WTC11 (cell line): Measurements from ENCODE around the gene MCEE. TPM values are rescaled to one million over a fixed set of nuclear protein-coding genes. Genes with fewer than 3 reads are reported as not detected.

Experiments
- ATAC-seq: fragments of 200-7000 bp; cut with Tn5 transposase; 2 replicates; pipeline ENCODE4 v1.10.0; 2021; ENCODE audit warnings: mild to moderate bottlenecking, moderate library complexity
- CTCF ChIA-PET: fragments of 300-600 bp; sonication (Branson Sonifier 250); formaldehyde crosslinking; loops from one replicate; lab custom pipeline; 2021; ENCODE audit warnings: antibody characterized with exemption; lab: Charles Lee
- POLR2A ChIA-PET: fragments of 350-600 bp; sonication (Branson Sonifier 250); formaldehyde crosslinking; loops from one replicate; lab custom pipeline; 2021; ENCODE audit warnings: antibody characterized with exemption; lab: Charles Lee
- DNase-seq: peaks from one replicate; pipeline ENCODE4 v3.0.0; 2021; ENCODE audit warnings: low spot score
- H3K27ac Mint-ChIP-seq: 2 replicates; pipeline ENCODE4 v1.8.0; 2021; ENCODE audit warnings: mixed read lengths
- H3K27me3 Mint-ChIP-seq: 2 replicates; pipeline ENCODE4 v1.8.0; 2021; ENCODE audit warnings: low read depth, mild to moderate bottlenecking, moderate library complexity, mixed read lengths
- H3K36me3 Mint-ChIP-seq: 2 replicates; pipeline ENCODE4 v1.8.0; 2021; ENCODE audit warnings: mixed read lengths
- H3K4me1 Mint-ChIP-seq: 2 replicates; pipeline ENCODE4 v1.8.0; 2022; ENCODE audit warnings: mixed read lengths
- H3K4me3 Mint-ChIP-seq: 2 replicates; pipeline ENCODE4 v1.8.0; 2021; ENCODE audit warnings: mild to moderate bottlenecking, moderate library complexity, mixed read lengths
- H3K9me3 Mint-ChIP-seq: 2 replicates; pipeline ENCODE4 v1.8.0; 2021; ENCODE audit warnings: mixed read lengths
- ATF3 ChIP-seq: sonication (generic); formaldehyde crosslinking; conservative IDR thresholded peaks from 2 replicates; pipeline ENCODE4 v1.8.1; 2022; ENCODE audit warnings: mild to moderate bottlenecking, missing genetic modification reagents
- CBFB ChIP-seq: sonication (generic); formaldehyde crosslinking; IDR thresholded peaks from 2 replicates; pipeline ENCODE4 v1.8.1; 2022; ENCODE audit warnings: mild to moderate bottlenecking, low read depth, missing genetic modification reagents
- ERG ChIP-seq: fragments of 250-450 bp; sonication (Bioruptor Pico); IDR thresholded peaks from 2 replicates; pipeline ENCODE4 v1.8.0; 2021; ENCODE audit warnings: mild to moderate bottlenecking
- ETV6 ChIP-seq: sonication (generic); formaldehyde crosslinking; IDR thresholded peaks from 2 replicates; pipeline ENCODE4 v1.8.1; 2022; ENCODE audit warnings: mild to moderate bottlenecking, missing genetic modification reagents
- GABPB1 ChIP-seq: sonication (generic); formaldehyde crosslinking; IDR thresholded peaks from 2 replicates; pipeline ENCODE4 v1.8.1; 2023; ENCODE audit warnings: mild to moderate bottlenecking, missing genetic modification reagents
- JUN ChIP-seq: sonication (generic); formaldehyde crosslinking; IDR thresholded peaks from 2 replicates; pipeline ENCODE4 v1.8.0; 2023; ENCODE audit warnings: mild to moderate bottlenecking, missing genetic modification reagents
- MLX ChIP-seq: sonication (generic); formaldehyde crosslinking; IDR thresholded peaks from 2 replicates; pipeline ENCODE4 v1.8.1; 2023; ENCODE audit warnings: mild to moderate bottlenecking, missing genetic modification reagents, moderate library complexity
- NFATC4 ChIP-seq: fragments of 250-450 bp; sonication (Bioruptor Pico); IDR thresholded peaks from 2 replicates; pipeline ENCODE4 v1.9.0; 2021; ENCODE audit warnings: mild to moderate bottlenecking
- NFE2L1 ChIP-seq: sonication (generic); formaldehyde crosslinking; IDR thresholded peaks from 2 replicates; pipeline ENCODE4 v1.8.1; 2023; ENCODE audit warnings: missing genetic modification reagents
- NR1H2 ChIP-seq: sonication (generic); formaldehyde crosslinking; IDR thresholded peaks from 2 replicates; pipeline ENCODE4 v1.9.0; 2021; ENCODE audit warnings: mild to moderate bottlenecking, moderate library complexity, missing genetic modification reagents
- NR3C1 ChIP-seq: sonication (generic); formaldehyde crosslinking; conservative IDR thresholded peaks from 2 replicates; pipeline ENCODE4 v1.8.1; 2023; ENCODE audit warnings: low read depth, mild to moderate bottlenecking, missing genetic modification reagents
- OVOL2 ChIP-seq: fragments of 250-450 bp; sonication (Bioruptor Pico); IDR thresholded peaks from 2 replicates; pipeline ENCODE4 v1.9.0; 2021; ENCODE audit warnings: mild to moderate bottlenecking, borderline replicate concordance
- PRRX2 ChIP-seq: fragments of 250-450 bp; sonication (Bioruptor Pico); IDR thresholded peaks from 2 replicates; pipeline ENCODE4 v1.8.0; 2021; ENCODE audit warnings: mild to moderate bottlenecking
- RELA ChIP-seq: sonication (generic); formaldehyde crosslinking; IDR thresholded peaks from 2 replicates; pipeline ENCODE4 v1.8.1; 2022; ENCODE audit warnings: missing genetic modification reagents, mild to moderate bottlenecking, borderline replicate concordance
- ZBTB21 ChIP-seq: sonication (generic); formaldehyde crosslinking; IDR thresholded peaks from 2 replicates; pipeline ENCODE4 v1.8.1; 2023; ENCODE audit warnings: mild to moderate bottlenecking, missing genetic modification reagents, borderline replicate concordance
- ZMAT4 ChIP-seq: fragments of 250-450 bp; sonication (Bioruptor Pico); IDR thresholded peaks from 2 replicates; pipeline ENCODE4 v1.9.0; 2021; ENCODE audit warnings: mild to moderate bottlenecking
- ZNF232 ChIP-seq: sonication (generic); formaldehyde crosslinking; IDR thresholded peaks from 2 replicates; pipeline ENCODE4 v1.8.0; 2022; ENCODE audit warnings: mild to moderate bottlenecking, missing genetic modification reagents
- ZNF263 ChIP-seq: sonication (generic); formaldehyde crosslinking; IDR thresholded peaks from 2 replicates; pipeline ENCODE4 v1.8.1; 2022; ENCODE audit warnings: low read depth, mild to moderate bottlenecking, moderate library complexity, missing genetic modification reagents
- ZNF416 ChIP-seq: fragments of 250-450 bp; sonication (Bioruptor Pico); IDR thresholded peaks from 2 replicates; pipeline ENCODE4 v1.9.0; 2021; ENCODE audit warnings: mild to moderate bottlenecking, inconsistent platforms
- ZNF423 ChIP-seq: fragments of 250-450 bp; sonication (Bioruptor Pico); IDR thresholded peaks from 2 replicates; pipeline ENCODE4 v2.1.2; 2022; ENCODE audit warnings: mild to moderate bottlenecking, moderate library complexity
- total RNA-seq: library from RNA; stranded (reverse); gene quantifications from 3 replicates; pipeline ENCODE4 v1.2.3, GENCODE V29; 2021
- TF ChIP-seq, protein P1 (sequence below): sonication (generic); formaldehyde crosslinking; IDR thresholded peaks from 2 replicates; pipeline ENCODE4 v1.8.1; 2023; ENCODE audit warnings: mild to moderate bottlenecking, missing genetic modification reagents
- TF ChIP-seq, protein P2 (sequence below): sonication (generic); formaldehyde crosslinking; IDR thresholded peaks from 2 replicates; pipeline ENCODE4 v1.8.0; 2022; ENCODE audit warnings: mild to moderate bottlenecking, missing genetic modification reagents
- TF ChIP-seq, protein P3 (sequence below): fragments of 250-450 bp; sonication (Bioruptor Pico); IDR thresholded peaks from 2 replicates; pipeline ENCODE4 v1.9.0; 2021; ENCODE audit warnings: mild to moderate bottlenecking

Gene MCEE
- total RNA-seq, 1 experiment from 2014 or later = 18.7 TPM

GRCh38 chr2:71121479-71121878, 8.6 kb downstream of the MCEE start:
- no peaks in the 10 kb centered on the region for H3K4me1 Mint-ChIP-seq
- DNase-seq (no peak), ATAC-seq (no peak)
- H3K27ac Mint-ChIP-seq = no peak overlapping the region
- no peak overlapping the region for H3K4me3 Mint-ChIP-seq
- peaks cover 31% of the 10 kb centered on the region for H3K36me3 Mint-ChIP-seq
- H3K27me3 Mint-ChIP-seq = no peaks in the 10 kb centered on the region
- H3K9me3 Mint-ChIP-seq = peaks cover 5% of the 10 kb centered on the region; the same call in 1 of the 2 replicates
- CTCF ChIA-PET = interaction anchor here (1.2 to 1.6 kb wide), 2 partner anchors 21 to 22 kb away, joined by 3 to 7 read pairs; no protein-coding TSS in a partner anchor
- POLR2A ChIA-PET = no interaction called here
- TF ChIP-seq, protein P1, sequence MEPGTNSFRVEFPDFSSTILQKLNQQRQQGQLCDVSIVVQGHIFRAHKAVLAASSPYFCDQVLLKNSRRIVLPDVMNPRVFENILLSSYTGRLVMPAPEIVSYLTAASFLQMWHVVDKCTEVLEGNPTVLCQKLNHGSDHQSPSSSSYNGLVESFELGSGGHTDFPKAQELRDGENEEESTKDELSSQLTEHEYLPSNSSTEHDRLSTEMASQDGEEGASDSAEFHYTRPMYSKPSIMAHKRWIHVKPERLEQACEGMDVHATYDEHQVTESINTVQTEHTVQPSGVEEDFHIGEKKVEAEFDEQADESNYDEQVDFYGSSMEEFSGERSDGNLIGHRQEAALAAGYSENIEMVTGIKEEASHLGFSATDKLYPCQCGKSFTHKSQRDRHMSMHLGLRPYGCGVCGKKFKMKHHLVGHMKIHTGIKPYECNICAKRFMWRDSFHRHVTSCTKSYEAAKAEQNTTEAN (CRISPR knock-in tag) = no peak
- TF ChIP-seq ATF3 (CRISPR knock-in tag) (no peak), NR3C1 (no peak), NFATC4 (CRISPR knock-in tag) (no peak), NFE2L1 (CRISPR knock-in tag) (no peak), PRRX2 (CRISPR knock-in tag) (no peak), ZNF416 (CRISPR knock-in tag) (no peak), ZNF423 (CRISPR knock-in tag) (no peak), OVOL2 (no peak), ZNF263 (CRISPR knock-in tag) (no peak), ETV6 (CRISPR knock-in tag) (no peak), NR1H2 (CRISPR knock-in tag) (no peak), GABPB1 (CRISPR knock-in tag) (no peak), ZMAT4 (no peak), JUN (CRISPR knock-in tag) (no peak), RELA (CRISPR knock-in tag) (no peak), ZNF232 (CRISPR knock-in tag) (no peak)

- no peak for DNase-seq
- Mint-ChIP-seq H3K4me1 (no peaks in the 10 kb centered on the region), H3K36me3 (peaks cover 33% of the 10 kb centered on the region), H3K9me3 (peaks cover 5% of the 10 kb centered on the region; the same call in 1 of the 2 replicates), H3K27me3 (no peaks in the 10 kb centered on the region), H3K27ac (peak overlapping the region; percentile 72; the same call in 1 of the 2 replicates), H3K4me3 (no peak overlapping the region)
- TF ChIP-seq ZBTB21 (CRISPR knock-in tag) (no peak), MLX (CRISPR knock-in tag) (no peak), RELA (CRISPR knock-in tag) (no peak), ERG (CRISPR knock-in tag) (no peak), CBFB (CRISPR knock-in tag) (no peak)
- TF ChIP-seq, protein P2, sequence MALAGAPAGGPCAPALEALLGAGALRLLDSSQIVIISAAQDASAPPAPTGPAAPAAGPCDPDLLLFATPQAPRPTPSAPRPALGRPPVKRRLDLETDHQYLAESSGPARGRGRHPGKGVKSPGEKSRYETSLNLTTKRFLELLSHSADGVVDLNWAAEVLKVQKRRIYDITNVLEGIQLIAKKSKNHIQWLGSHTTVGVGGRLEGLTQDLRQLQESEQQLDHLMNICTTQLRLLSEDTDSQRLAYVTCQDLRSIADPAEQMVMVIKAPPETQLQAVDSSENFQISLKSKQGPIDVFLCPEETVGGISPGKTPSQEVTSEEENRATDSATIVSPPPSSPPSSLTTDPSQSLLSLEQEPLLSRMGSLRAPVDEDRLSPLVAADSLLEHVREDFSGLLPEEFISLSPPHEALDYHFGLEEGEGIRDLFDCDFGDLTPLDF = no peak
- TF ChIP-seq, protein P3, sequence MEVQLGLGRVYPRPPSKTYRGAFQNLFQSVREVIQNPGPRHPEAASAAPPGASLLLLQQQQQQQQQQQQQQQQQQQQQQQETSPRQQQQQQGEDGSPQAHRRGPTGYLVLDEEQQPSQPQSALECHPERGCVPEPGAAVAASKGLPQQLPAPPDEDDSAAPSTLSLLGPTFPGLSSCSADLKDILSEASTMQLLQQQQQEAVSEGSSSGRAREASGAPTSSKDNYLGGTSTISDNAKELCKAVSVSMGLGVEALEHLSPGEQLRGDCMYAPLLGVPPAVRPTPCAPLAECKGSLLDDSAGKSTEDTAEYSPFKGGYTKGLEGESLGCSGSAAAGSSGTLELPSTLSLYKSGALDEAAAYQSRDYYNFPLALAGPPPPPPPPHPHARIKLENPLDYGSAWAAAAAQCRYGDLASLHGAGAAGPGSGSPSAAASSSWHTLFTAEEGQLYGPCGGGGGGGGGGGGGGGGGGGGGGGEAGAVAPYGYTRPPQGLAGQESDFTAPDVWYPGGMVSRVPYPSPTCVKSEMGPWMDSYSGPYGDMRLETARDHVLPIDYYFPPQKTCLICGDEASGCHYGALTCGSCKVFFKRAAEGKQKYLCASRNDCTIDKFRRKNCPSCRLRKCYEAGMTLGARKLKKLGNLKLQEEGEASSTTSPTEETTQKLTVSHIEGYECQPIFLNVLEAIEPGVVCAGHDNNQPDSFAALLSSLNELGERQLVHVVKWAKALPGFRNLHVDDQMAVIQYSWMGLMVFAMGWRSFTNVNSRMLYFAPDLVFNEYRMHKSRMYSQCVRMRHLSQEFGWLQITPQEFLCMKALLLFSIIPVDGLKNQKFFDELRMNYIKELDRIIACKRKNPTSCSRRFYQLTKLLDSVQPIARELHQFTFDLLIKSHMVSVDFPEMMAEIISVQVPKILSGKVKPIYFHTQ (CRISPR knock-in tag) = no peak
- CTCF ChIA-PET = interaction anchor here (1.5 kb wide), 1 partner anchor 119 kb away, joined by 4 read pairs; no protein-coding TSS in a partner anchor
- no peak for ATAC-seq
- POLR2A ChIA-PET = no interaction called here
These were observed 9.8 kb downstream of the MCEE start for GRCh38 chr2:71120195-71120594.
